Pancreas (tissue), 10 donors: Measurements from ENCODE around the gene SCMH1. TPM values are rescaled to one million over a fixed set of nuclear protein-coding genes. Genes with fewer than 3 reads are reported as not detected.

ENCODE experiments used
- ATAC-seq, 4 donors: fragments of 200-7000 bp; cut with Tn5 transposase; one replicate each; pipeline versions ENCODE4 v1.8.0 to v1.9.1; 2020; ENCODE audit warnings: mild to moderate bottlenecking in 4 of 4, moderate library complexity in 4 of 4
- DNase-seq, 6 donors: peaks; one replicate each; pipeline ENCODE4 v3.0.0-alpha.2; 2020
- FAIRE-seq: peaks from 2 replicates; lab custom pipeline; 2012; peaks lifted over from hg19 to GRCh38; lab: Jason Lieb, UNC
- H3K27ac ChIP-seq, 4 donors: fragments of 200-600 bp; sonication (generic); 1 replicate in 3 of 4; 2 replicates in 1 of 4; pipeline versions ENCODE4 v1.5.0 to v1.8.0; 2020
- H3K27me3 ChIP-seq, 4 donors: fragments of 200-600 bp; one replicate each; pipeline ENCODE4 v1.8.0; 2021
- H3K36me3 ChIP-seq, 3 donors: fragments of 200-600 bp; sonication (generic) in 1 of 3; one replicate each; pipeline versions ENCODE4 v1.5.0 to v1.8.0; 2020 to 2021
- H3K4me1 ChIP-seq, 3 donors: fragments of 200-600 bp; one replicate each; pipeline ENCODE4 v1.8.0; 2021
- H3K4me3 ChIP-seq, 4 donors: fragments of 200-600 bp; sonication (generic) in 2 of 4; one replicate each; pipeline versions ENCODE4 v1.5.0 to v1.8.0; 2020 to 2021
- H3K9me3 ChIP-seq, 4 donors: fragments of 200-600 bp; one replicate each; pipeline ENCODE4 v1.8.0; 2021
- CTCF ChIP-seq, 4 donors: fragments of 200-600 bp; sonication (generic) in 3 of 4; IDR thresholded peaks; one replicate each; pipeline versions ENCODE4 v1.5.0 to v1.8.0; 2021; ENCODE audit warnings: antibody characterized with exemption in 4 of 4
- WGBS, 2 donors: extraction: QIAGEN DNeasy Blood & Tissue Kit; methylation state at CpG; one replicate each; pipeline ENCODE4 v1.1.7; 2013; 5-methylcytosine and 5-hydroxymethylcytosine counted together
- intact Hi-C, 3 donors: fragments of 100-400 bp; cut with DNase I; formaldehyde crosslinking; loops; one replicate each; pipeline versions ENCODE4 v1.11.1 to v1.14.2; 2022
- polyA plus RNA-seq, 2 donors: library from polyadenylated mRNA; stranded (reverse); fragments of 200-250 nt; gene quantifications; one replicate each; pipeline ENCODE4 v1.2.3, GENCODE V29; 2013
- total RNA-seq, 6 donors: library from RNA; stranded (reverse); fragmentation: NEBNext Ultra II Directional in 4 of 6; extraction: Animal tissue kit (Norgen Biotek cat#: 25700) in 4 of 6; gene quantifications; one replicate each; pipeline versions ENCODE4 v1.2.1 to v1.2.4, GENCODE V29; 2021 to 2023
- donor health status: healthy with polysubstance abuse.
- donor health status: DM: no; HTN: no; CAD: no; lungs with moderate emphysema.
- donor health status: DM: no; HTN: no; CAD: no.
- donor health status: control.
- donor health status: control.
- donor health status: Bipolar disorder and iron deficiency.
- donor health status: DM: yes; HTN: yes; CAD: no.
- donor health status: DM: no; HTN: no; CAD: no.
- donor health status: DM: no; HTN: no; CAD: no.
- donor health status: DM: yes; HTN: yes; CAD: no.

SCMH1 gene
- total and polyA plus RNA-seq, 8 donors, result 24.5 to 41.9 (median 29.9) TPM

- H3K36me3 ChIP-seq, result no peaks in the 10 kb centered on the region
- H3K27ac ChIP-seq, result no peak overlapping the region
- TF ChIP-seq CTCF (IDR thresholded peaks at IDR 0.05), result no peak
- intact Hi-C loops, result loop anchor here in 1 of 3 donors (10.0 kb wide), 1 partner anchor 63 kb away; no protein-coding TSS in a partner anchor
- 93 to 96% methylated on average over 9 of the region's 9 CpGs for WGBS, 2 donors
- no peak overlapping the region for H3K4me3 ChIP-seq
- no peaks in the 10 kb centered on the region for H3K27me3 ChIP-seq
- ATAC-seq (no peak), DNase-seq (peak in 1 of 6 donors; percentile 37), FAIRE-seq (no peak)
- no peaks in the 10 kb centered on the region for H3K4me1 ChIP-seq
- H3K9me3 ChIP-seq, result no peaks in the 10 kb centered on the region
Observed at GRCh38 chr1:41161846-41162245, 80.3 kb downstream of the SCMH1 start.

GRCh38 chr1:41160498-41161110 lies 81.5 kb downstream of the SCMH1 start:
- WGBS, 2 donors, result 57 to 67% methylated on average over 3 of the region's 3 CpGs
- no peak for ATAC-seq
- Histone ChIP-seq H3K27ac (no peak overlapping the region), H3K4me1 (no peaks in the 10 kb centered on the region), H3K36me3 (no peaks in the 10 kb centered on the region), H3K4me3 (no peak overlapping the region), H3K27me3 (no peaks in the 10 kb centered on the region), H3K9me3 (no peaks in the 10 kb centered on the region)
- DNase-seq, result no peak
- no peak for FAIRE-seq
- intact Hi-C loops, result loop anchor here in 1 of 3 donors (10.0 kb wide), 1 partner anchor 64 kb away; no protein-coding TSS in a partner anchor
- TF ChIP-seq CTCF (IDR thresholded peaks at IDR 0.05), result no peak

- Histone ChIP-seq H3K36me3 (no peaks in the 10 kb centered on the region), H3K4me3 (no peak overlapping the region), H3K4me1 (no peaks in the 10 kb centered on the region), H3K9me3 (no peaks in the 10 kb centered on the region), H3K27ac (no peak overlapping the region), H3K27me3 (no peaks in the 10 kb centered on the region)
- 96 to 100% methylated on average over 1 of the region's 1 CpG for WGBS, 2 donors
- DNase-seq (no peak), FAIRE-seq (no peak), ATAC-seq (no peak)
- TF ChIP-seq CTCF (IDR thresholded peaks at IDR 0.05), result no peak
- intact Hi-C loops, result no loop called here
Observed at GRCh38 chr1:41158966-41159365, 83.1 kb downstream of the SCMH1 start.

GRCh38 chr1:41158147-41158875 lies 83.8 kb downstream of the SCMH1 start:
- Histone ChIP-seq H3K36me3 (no peaks in the 10 kb centered on the region), H3K27ac (no peak overlapping the region), H3K4me3 (no peak overlapping the region), H3K27me3 (no peaks in the 10 kb centered on the region), H3K4me1 (no peaks in the 10 kb centered on the region), H3K9me3 (no peaks in the 10 kb centered on the region)
- peak in 1 of 4 donors; percentile 15 for ATAC-seq
- 92 to 94% methylated on average over 3 of the region's 3 CpGs for WGBS, 2 donors
- intact Hi-C loops, result no loop called here
- no peak for TF ChIP-seq CTCF (IDR thresholded peaks at IDR 0.05)
- FAIRE-seq, result no peak
- DNase-seq, result no peak

- Histone ChIP-seq H3K4me3 (no peak overlapping the region), H3K27ac (no peak overlapping the region), H3K27me3 (no peaks in the 10 kb centered on the region), H3K9me3 (no peaks in the 10 kb centered on the region), H3K36me3 (no peaks in the 10 kb centered on the region), H3K4me1 (peaks cover 0 to 14% (median 4%) of the 10 kb centered on the region in 3 donors)
- ATAC-seq, result no peak
- no peak for TF ChIP-seq CTCF (IDR thresholded peaks at IDR 0.05)
- WGBS, 2 donors, result 96 to 100% methylated on average over 1 of the region's 1 CpG
- no peak for DNase-seq
- intact Hi-C loops, result no loop called here
- FAIRE-seq, result no peak
Observed at GRCh38 chr1:41155105-41155504, 87.0 kb downstream of the SCMH1 start.
